Body of pancreas (tissue), 4 donors: Measurements from ENCODE around the gene EAF2.

Experiments
- POLR2A ChIP-seq, 3 donors: fragments of 450-650 bp; IDR thresholded peaks; one replicate each; pipeline ENCODE4 v1.6.1; 2016; ENCODE audit warnings: antibody characterized with exemption in 3 of 3, mild to moderate bottlenecking in 2 of 3
- TF ChIP-seq, protein P1 (sequence below), 7 experiments: fragments of 450-650 bp in 4 of 7; fragments of 200-600 bp in 3 of 7; sonication (generic) in 3 of 7; IDR thresholded peaks; one replicate each; pipeline ENCODE4 v1.5.1; 2016 to 2019; ENCODE audit warnings: antibody characterized with exemption in 7 of 7

GRCh38 chr3:121926380-121926779 is 91.4 kb downstream of the EAF2 start:
- TF ChIP-seq, protein P1, sequence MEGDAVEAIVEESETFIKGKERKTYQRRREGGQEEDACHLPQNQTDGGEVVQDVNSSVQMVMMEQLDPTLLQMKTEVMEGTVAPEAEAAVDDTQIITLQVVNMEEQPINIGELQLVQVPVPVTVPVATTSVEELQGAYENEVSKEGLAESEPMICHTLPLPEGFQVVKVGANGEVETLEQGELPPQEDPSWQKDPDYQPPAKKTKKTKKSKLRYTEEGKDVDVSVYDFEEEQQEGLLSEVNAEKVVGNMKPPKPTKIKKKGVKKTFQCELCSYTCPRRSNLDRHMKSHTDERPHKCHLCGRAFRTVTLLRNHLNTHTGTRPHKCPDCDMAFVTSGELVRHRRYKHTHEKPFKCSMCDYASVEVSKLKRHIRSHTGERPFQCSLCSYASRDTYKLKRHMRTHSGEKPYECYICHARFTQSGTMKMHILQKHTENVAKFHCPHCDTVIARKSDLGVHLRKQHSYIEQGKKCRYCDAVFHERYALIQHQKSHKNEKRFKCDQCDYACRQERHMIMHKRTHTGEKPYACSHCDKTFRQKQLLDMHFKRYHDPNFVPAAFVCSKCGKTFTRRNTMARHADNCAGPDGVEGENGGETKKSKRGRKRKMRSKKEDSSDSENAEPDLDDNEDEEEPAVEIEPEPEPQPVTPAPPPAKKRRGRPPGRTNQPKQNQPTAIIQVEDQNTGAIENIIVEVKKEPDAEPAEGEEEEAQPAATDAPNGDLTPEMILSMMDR (IDR thresholded peaks at IDR 0.05), result no peak
- no peak for TF ChIP-seq POLR2A (IDR thresholded peaks at IDR 0.05)
